ENCODE measurements around the gene PROKR2.

PROKR2 gene

GRCh38 chr20:5316188-5317158 lies at the start of gene PROKR2:
Gene PROKR2, minus strand, starts transcription at chr20:5316954. Its CDS starts 2,585 bp downstream, at chr20:5314369.
- DNase-seq (ENCODE audit: low read depth, low spot score) = no peak

- no peak for DNase-seq (ENCODE audit: low read depth, low spot score)
These were observed 48.3 kb upstream of the PROKR2 start for GRCh38 chr20:5364997-5365597.

- DNase-seq (ENCODE audit: low read depth, low spot score) = no peak
These were observed 47.5 kb upstream of the PROKR2 start for GRCh38 chr20:5364136-5364821.

- no peak for DNase-seq (ENCODE audit: low read depth, low spot score)
These were observed 46.0 kb upstream of the PROKR2 start for GRCh38 chr20:5362771-5363170.

- DNase-seq (ENCODE audit: low read depth, low spot score) = no peak
These were observed 44.4 kb upstream of the PROKR2 start for GRCh38 chr20:5361176-5361575.

GRCh38 chr20:5357946-5358345 lies 41.2 kb upstream of the PROKR2 start:
- DNase-seq (ENCODE audit: low read depth, low spot score) = no peak

- DNase-seq (ENCODE audit: low read depth, low spot score) = no peak
These were observed 40.2 kb upstream of the PROKR2 start for GRCh38 chr20:5356941-5357340.

- no peak for DNase-seq (ENCODE audit: low read depth, low spot score)
These were observed 38.1 kb upstream of the PROKR2 start for GRCh38 chr20:5354901-5355300.

- no peak for DNase-seq (ENCODE audit: low read depth, low spot score)
These were observed 37.1 kb upstream of the PROKR2 start for GRCh38 chr20:5353624-5354496.

- no peak for DNase-seq (ENCODE audit: low read depth, low spot score)
These were observed 32.7 kb upstream of the PROKR2 start for GRCh38 chr20:5349448-5349847.

- DNase-seq (ENCODE audit: low read depth, low spot score) = no peak
These were observed 25.3 kb upstream of the PROKR2 start for GRCh38 chr20:5342021-5342420.

GRCh38 chr20:5331340-5331739 lies 14.6 kb upstream of the PROKR2 start:
- no peak for DNase-seq (ENCODE audit: low read depth, low spot score)

- no peak for DNase-seq (ENCODE audit: low read depth, low spot score)
These were observed 11.5 kb upstream of the PROKR2 start for GRCh38 chr20:5328268-5328667.

- DNase-seq (ENCODE audit: low read depth, low spot score) = no peak
These were observed 10.6 kb upstream of the PROKR2 start for GRCh38 chr20:5327356-5327755.

- DNase-seq (ENCODE audit: low read depth, low spot score) = no peak
These were observed 957 bp downstream of the PROKR2 start for GRCh38 chr20:5315807-5316187.

- no peak for DNase-seq (ENCODE audit: low read depth, low spot score)
These were observed 2.8 kb downstream of the PROKR2 start for GRCh38 chr20:5313916-5314315.

- no peak for DNase-seq (ENCODE audit: low read depth, low spot score)
These were observed 4.2 kb downstream of the PROKR2 start for GRCh38 chr20:5312518-5312917.

- no peak for DNase-seq (ENCODE audit: low read depth, low spot score)
These were observed 6.8 kb downstream of the PROKR2 start for GRCh38 chr20:5309971-5310370.

GRCh38 chr20:5298811-5299210 lies 17.9 kb downstream of the PROKR2 start:
- DNase-seq (ENCODE audit: low read depth, low spot score) = no peak

GRCh38 chr20:5297280-5298004 lies 19.3 kb downstream of the PROKR2 start:
- DNase-seq (ENCODE audit: low read depth, low spot score) = no peak

- no peak for DNase-seq (ENCODE audit: low read depth, low spot score)
These were observed 26.2 kb downstream of the PROKR2 start for GRCh38 chr20:5290596-5290995.

Data from brain pericyte (primary cell).